Caco-2 (cell line): ENCODE data around the gene BRD9. TPM values are rescaled to one million over a fixed set of nuclear protein-coding genes. Genes with fewer than 3 reads are reported as not detected.

Experiments used
- BruUV-seq: library from RNA; stranded (reverse); fragments of 400-500 nt; replicated peaks from 2 replicates; lab custom pipeline; 2021; lab: Mats Ljungman, UMichigan
- CTCF ChIA-PET: fragments of 300-600 bp; sonication (Branson Sonifier 250); formaldehyde crosslinking; loops from one replicate; lab custom pipeline; 2022; ENCODE audit warnings: antibody characterized with exemption; lab: Charles Lee
- POLR2A ChIA-PET: fragments of 300-600 bp; sonication (Branson Sonifier 250); formaldehyde crosslinking; loops from one replicate; lab custom pipeline; 2022; ENCODE audit warnings: antibody characterized with exemption; lab: Charles Lee
- DNase-seq, 2 experiments: peaks; one replicate each; pipeline versions ENCODE4 v3.0.0 to v3.0.0-alpha.2; 2020 to 2022
- H3K27me3 ChIP-seq: replicated peaks from 2 replicates; pipeline ENCODE4 v1.6.0; 2011; ENCODE audit warnings: low read length; ENCODE audit not compliant: control insufficient read depth, insufficient read depth
- H3K36me3 ChIP-seq: 2 replicates; pipeline ENCODE4 v1.5.1; 2011; ENCODE audit warnings: low read length; ENCODE audit not compliant: control insufficient read depth, insufficient read depth
- H3K4me1 ChIP-seq: fragments of 250-450 bp; sonication (Bioruptor Pico); 2 replicates; pipeline ENCODE4 v1.5.1; 2020; ENCODE audit warnings: mild to moderate bottlenecking
- H3K4me3 ChIP-seq: 2 replicates; pipeline ENCODE4 v1.5.1; 2011; ENCODE audit warnings: low read depth, mild to moderate bottlenecking, control low read depth, low read length
- H3K9me3 ChIP-seq: fragments of 250-450 bp; sonication (Bioruptor Pico); 2 replicates; pipeline ENCODE4 v1.5.1; 2020; ENCODE audit warnings: mild to moderate bottlenecking, moderate library complexity
- H3K27ac Mint-ChIP-seq: one replicate; pipeline ENCODE4 v1.8.0; 2022; ENCODE audit warnings: mixed read lengths; ENCODE audit not compliant: unreplicated experiment
- H3K27me3 Mint-ChIP-seq: one replicate; pipeline ENCODE4 v1.8.0; 2022; ENCODE audit warnings: mixed read lengths; ENCODE audit not compliant: insufficient read depth, unreplicated experiment
- H3K36me3 Mint-ChIP-seq: one replicate; pipeline ENCODE4 v1.8.0; 2022; ENCODE audit warnings: mild to moderate bottlenecking, mixed read lengths; ENCODE audit not compliant: insufficient read depth, unreplicated experiment
- H3K4me1 Mint-ChIP-seq: one replicate; pipeline ENCODE4 v1.8.0; 2022; ENCODE audit warnings: low read depth, mixed read lengths; ENCODE audit not compliant: unreplicated experiment
- H3K4me3 Mint-ChIP-seq: one replicate; pipeline ENCODE4 v1.8.0; 2022; ENCODE audit warnings: mild to moderate bottlenecking, moderate library complexity, mixed read lengths; ENCODE audit not compliant: unreplicated experiment
- H3K9me3 Mint-ChIP-seq: one replicate; pipeline ENCODE4 v1.8.0; 2022; ENCODE audit warnings: mixed read lengths; ENCODE audit not compliant: unreplicated experiment
- intact Hi-C: fragments of 100-400 bp; cut with micrococcal nuclease; formaldehyde crosslinking; loops from one replicate; pipeline ENCODE4 v1.10.0; 2022; ENCODE audit not compliant: unreplicated experiment
- total RNA-seq: library from RNA; stranded (reverse); gene quantifications from 2 replicates; pipeline ENCODE4 v1.2.3, GENCODE V29; 2022
- TF ChIP-seq, protein P1 (sequence below), 2 experiments: fragments of 200-600 bp in 1 of 2; IDR thresholded peaks; 1 replicate in 1 of 2; 2 replicates in 1 of 2; pipeline versions ENCODE4 v1.5.1 to v1.8.0; 2011 to 2022; ENCODE audit warnings: antibody characterized with exemption in 1 of 2, control low read depth in 1 of 2, inconsistent platforms in 1 of 2, low read depth in 1 of 2, low read length in 1 of 2, mild to moderate bottlenecking in 1 of 2, moderate library complexity in 1 of 2; ENCODE audit not compliant: insufficient read depth in 1 of 2, severe bottlenecking in 1 of 2, unreplicated experiment in 1 of 2

Gene BRD9
- total RNA-seq, 1 experiment from 2014 or later, result 77.5 TPM

DNA sequence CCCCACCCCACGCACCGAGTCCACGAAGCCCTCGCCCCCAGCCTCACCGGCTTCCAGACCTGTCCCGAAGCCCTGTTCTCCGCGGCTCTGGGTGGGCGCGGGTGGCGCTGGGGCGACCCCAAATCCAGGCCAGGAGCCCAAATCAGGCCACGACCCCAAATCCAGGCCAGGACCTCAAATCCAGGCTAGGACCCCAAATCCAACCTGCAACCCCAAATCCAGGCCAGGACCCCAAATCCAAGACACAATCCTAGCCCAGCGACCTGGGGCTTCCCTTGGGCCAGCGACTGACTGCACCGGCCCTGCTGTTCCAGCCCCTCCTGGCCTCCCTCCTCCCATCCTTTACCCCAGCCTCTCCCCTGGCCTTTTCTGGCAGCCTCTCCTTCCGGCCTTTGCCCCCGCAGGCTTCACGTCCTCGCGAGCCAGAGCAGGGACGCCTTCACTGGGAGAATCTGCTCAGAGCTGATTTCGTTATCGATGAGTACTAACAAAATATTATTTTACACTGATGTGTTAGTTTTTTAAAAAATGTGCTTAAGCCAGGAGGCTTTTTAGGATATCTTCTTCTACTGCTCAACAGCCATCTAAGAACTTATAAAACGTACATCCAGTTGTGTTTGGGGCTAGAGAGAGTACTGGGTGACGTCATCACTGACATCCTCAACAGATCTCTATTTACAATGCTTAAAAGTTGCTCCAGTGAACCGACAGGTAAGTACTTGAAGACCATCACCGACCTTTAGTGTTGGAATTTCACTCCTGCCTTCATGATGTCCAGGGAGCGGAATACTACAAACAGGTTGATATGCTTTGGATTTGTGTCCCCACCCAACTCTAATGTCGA lies 34.8 kb upstream of the BRD9 start:
- Histone ChIP-seq H3K27me3 (no peaks in the 10 kb centered on the region), H3K36me3 (no peaks in the 10 kb centered on the region; the same call in 1 of the 2 replicates), H3K9me3 (no peaks in the 10 kb centered on the region), H3K4me3 (no peak overlapping the region), H3K4me1 (peaks cover 6% of the 10 kb centered on the region)
- ChIA-PET POLR2A (no interaction called here), CTCF (no interaction called here)
- DNase-seq, result peak in 1 of 2 experiments; percentile 30
- Mint-ChIP-seq H3K27ac (no peak overlapping the region), H3K36me3 (no peaks in the 10 kb centered on the region), H3K4me1 (peaks cover 16% of the 10 kb centered on the region), H3K9me3 (no peaks in the 10 kb centered on the region), H3K27me3 (no peaks in the 10 kb centered on the region), H3K4me3 (no peak overlapping the region)
- intact Hi-C loops, result no loop called here
- TF ChIP-seq, protein P1, sequence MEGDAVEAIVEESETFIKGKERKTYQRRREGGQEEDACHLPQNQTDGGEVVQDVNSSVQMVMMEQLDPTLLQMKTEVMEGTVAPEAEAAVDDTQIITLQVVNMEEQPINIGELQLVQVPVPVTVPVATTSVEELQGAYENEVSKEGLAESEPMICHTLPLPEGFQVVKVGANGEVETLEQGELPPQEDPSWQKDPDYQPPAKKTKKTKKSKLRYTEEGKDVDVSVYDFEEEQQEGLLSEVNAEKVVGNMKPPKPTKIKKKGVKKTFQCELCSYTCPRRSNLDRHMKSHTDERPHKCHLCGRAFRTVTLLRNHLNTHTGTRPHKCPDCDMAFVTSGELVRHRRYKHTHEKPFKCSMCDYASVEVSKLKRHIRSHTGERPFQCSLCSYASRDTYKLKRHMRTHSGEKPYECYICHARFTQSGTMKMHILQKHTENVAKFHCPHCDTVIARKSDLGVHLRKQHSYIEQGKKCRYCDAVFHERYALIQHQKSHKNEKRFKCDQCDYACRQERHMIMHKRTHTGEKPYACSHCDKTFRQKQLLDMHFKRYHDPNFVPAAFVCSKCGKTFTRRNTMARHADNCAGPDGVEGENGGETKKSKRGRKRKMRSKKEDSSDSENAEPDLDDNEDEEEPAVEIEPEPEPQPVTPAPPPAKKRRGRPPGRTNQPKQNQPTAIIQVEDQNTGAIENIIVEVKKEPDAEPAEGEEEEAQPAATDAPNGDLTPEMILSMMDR (IDR thresholded peaks at IDR 0.05; ENCODE audit: insufficient read depth in 1 of 2, low read depth in 1 of 2, low read length in 1 of 2, severe bottlenecking in 1 of 2, unreplicated experiment in 1 of 2), result no peak
- BruUV-seq, result no TSS peak

DNA sequence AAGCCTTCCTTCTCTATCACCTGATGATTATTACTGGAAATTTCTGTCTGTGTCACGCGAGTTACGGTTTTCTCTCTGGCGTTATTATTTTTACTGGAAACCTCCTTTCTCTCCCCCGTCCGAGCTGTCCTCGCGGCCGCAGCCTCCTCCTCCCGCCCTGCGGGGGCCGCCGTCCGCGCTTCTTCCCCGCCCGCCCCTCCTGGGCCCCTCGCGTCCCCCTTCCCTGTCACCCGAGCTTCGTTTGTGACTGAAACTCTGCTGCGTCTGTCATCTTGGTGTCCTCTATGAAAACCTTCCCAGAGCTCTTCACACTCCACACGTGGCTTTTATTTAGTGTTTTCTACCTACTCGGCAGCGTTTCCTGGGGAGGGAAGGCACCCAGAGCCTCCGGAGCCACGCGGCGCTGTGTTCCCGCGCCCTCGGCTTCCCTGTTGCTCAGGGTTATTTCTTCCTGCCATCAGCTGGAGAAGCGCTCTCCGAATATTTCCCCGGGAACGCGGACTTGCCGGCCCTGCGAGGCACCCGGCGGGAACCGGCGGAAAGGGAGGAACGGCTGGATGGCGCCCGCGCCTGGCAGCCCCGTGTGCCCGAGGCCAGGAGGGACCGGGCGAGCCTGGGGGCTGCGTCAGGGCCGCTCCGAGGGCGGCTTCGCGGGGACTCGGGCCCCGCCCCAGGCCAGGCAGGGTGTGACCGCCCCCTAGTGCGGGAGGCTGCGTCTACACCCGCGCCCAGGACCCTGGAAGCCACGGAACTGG lies 34.0 kb upstream of the BRD9 start:
- peaks cover 6% of the 10 kb centered on the region for H3K4me1 ChIP-seq
- ChIA-PET POLR2A (no interaction called here), CTCF (interaction anchor here (0.8 kb wide), 1 partner anchor 54 kb away, joined by 3 read pairs; no protein-coding TSS in a partner anchor)
- no peaks in the 10 kb centered on the region for H3K9me3 ChIP-seq
- Mint-ChIP-seq H3K4me3 (no peak overlapping the region), H3K9me3 (no peaks in the 10 kb centered on the region), H3K4me1 (peaks cover 16% of the 10 kb centered on the region), H3K36me3 (no peaks in the 10 kb centered on the region), H3K27ac (no peak overlapping the region), H3K27me3 (no peaks in the 10 kb centered on the region)
- DNase-seq, result no peak
- TF ChIP-seq, protein P1 (IDR thresholded peaks at IDR 0.05; ENCODE audit: insufficient read depth in 1 of 2, low read depth in 1 of 2, low read length in 1 of 2, severe bottlenecking in 1 of 2, unreplicated experiment in 1 of 2), result no peak
- BruUV-seq, result no TSS peak
- no peak overlapping the region for H3K4me3 ChIP-seq
- H3K27me3 ChIP-seq, result no peaks in the 10 kb centered on the region
- intact Hi-C loops, result no loop called here
- H3K36me3 ChIP-seq, result no peaks in the 10 kb centered on the region; the same call in 1 of the 2 replicates

DNA sequence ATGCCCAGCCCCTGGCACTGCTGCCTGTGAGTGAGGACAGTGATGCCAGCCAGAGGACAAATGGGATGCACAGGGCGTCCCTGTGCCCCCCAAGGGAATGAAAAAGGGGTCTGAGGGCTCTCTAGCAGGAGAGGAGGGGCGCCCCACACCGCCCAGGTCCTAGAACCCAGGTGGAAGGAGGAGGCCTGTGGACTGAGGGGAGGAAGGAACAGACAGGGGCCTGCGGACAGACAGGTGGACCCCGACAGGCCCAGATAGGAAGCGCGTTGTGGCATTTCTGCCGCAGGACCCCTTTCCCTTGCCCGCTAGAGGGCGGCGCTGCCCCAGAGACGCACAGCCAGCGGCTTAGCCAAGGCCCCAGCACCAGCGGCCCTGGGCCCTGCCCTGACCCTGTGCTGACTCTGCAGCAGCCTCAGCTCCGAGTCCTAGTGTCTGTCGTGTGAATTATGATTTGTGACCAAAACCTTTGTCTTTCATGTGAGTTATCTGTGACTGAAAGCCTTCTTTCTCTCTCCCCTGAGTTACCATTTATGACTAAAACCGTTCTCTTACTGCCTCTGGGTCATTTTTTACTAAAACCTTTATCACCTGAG lies 30.8 kb upstream of the BRD9 start:
- H3K36me3 ChIP-seq, result no peaks in the 10 kb centered on the region; the same call in 1 of the 2 replicates
- H3K4me3 ChIP-seq, result no peak overlapping the region
- no peaks in the 10 kb centered on the region for H3K27me3 ChIP-seq
- POLR2A ChIA-PET, result no interaction called here
- no TSS peak for BruUV-seq
- Mint-ChIP-seq H3K4me1 (peaks cover 35% of the 10 kb centered on the region), H3K27me3 (no peaks in the 10 kb centered on the region), H3K4me3 (no peak overlapping the region), H3K9me3 (no peaks in the 10 kb centered on the region), H3K36me3 (peaks cover 17% of the 10 kb centered on the region), H3K27ac (no peak overlapping the region)
- intact Hi-C loops, result loop anchor here (1.0 kb wide), 4 partner anchors 58 to 244 kb away; no protein-coding TSS in a partner anchor
- H3K4me1 ChIP-seq, result peaks cover 25% of the 10 kb centered on the region
- TF ChIP-seq, protein P1 (IDR thresholded peaks at IDR 0.05; ENCODE audit: insufficient read depth in 1 of 2, low read depth in 1 of 2, low read length in 1 of 2, severe bottlenecking in 1 of 2, unreplicated experiment in 1 of 2), result peak; percentile 93 to 97
- no peaks in the 10 kb centered on the region for H3K9me3 ChIP-seq
- DNase-seq, result peak; percentile 87 to 92
- CTCF ChIA-PET, result interaction anchor here (0.6 to 2.2 kb wide), 19 partner anchors 15 to 262 kb away, joined by 3 to 46 read pairs (median 4); partner anchors contain the start of genes BRD9 and TRIP13
